ENCODE results near the gene RAMP2. TPM values are rescaled to one million over a fixed set of nuclear protein-coding genes. Genes with fewer than 3 reads are reported as not detected.
A peak's percentile ranks its signal among the peaks of the same experiment; 100 is the strongest.

Gene RAMP2
- total and polyA plus RNA-seq, 2 experiments from 2014 or later = 2.4 to 3.7 TPM

- Histone ChIP-seq H3K27ac (no peak overlapping the region), H3K79me2 (ENCODE audit: insufficient read depth) (peaks cover 22% of the 10 kb centered on the region), H3K9me3 (ENCODE audit: low read depth) (no peaks in the 10 kb centered on the region), H3K4me1 (ENCODE audit: insufficient read depth) (peaks cover 20% of the 10 kb centered on the region), H3F3A (ENCODE audit: insufficient read depth) (peaks cover 16% of the 10 kb centered on the region; the same call in 1 of the 2 replicates), H3K9me2 (ENCODE audit: insufficient read depth) (no peaks in the 10 kb centered on the region), H3K4me3 (peak overlapping the region; percentile 85), H3K27me3 (replicated peaks; ENCODE audit: insufficient read depth) (no peaks in the 10 kb centered on the region), H3K4me2 (ENCODE audit: unreplicated experiment) (peak overlapping the region; percentile 94), H4K20me1 (ENCODE audit: insufficient read depth) (no peaks in the 10 kb centered on the region), H3K9ac (peak overlapping the region; percentile 76), H2AFZ (peak overlapping the region; percentile 51), H3K36me3 (ENCODE audit: low read depth) (peaks cover 7% of the 10 kb centered on the region; the same call in 1 of the 2 replicates)
- DNase-seq = peak; percentile 60
- 5 to 6% methylated on average over 36 to 39 of the region's 39 CpGs for WGBS, 2 experiments (ENCODE audit: low coverage in 1 of 2, low lambda C conversion rate in 2 of 2, missing lambda C conversion rate in 2 of 2)
- in situ Hi-C loops (cut with MboI) = no loop called here
- no peak for TF ChIP-seq EZH2 (IDR thresholded peaks at IDR 0.05; ENCODE audit: insufficient read depth, poor library complexity, severe bottlenecking)
- TF ChIP-seq EZH2phosphoT487 (IDR thresholded peaks at IDR 0.05; ENCODE audit: insufficient read depth, low read depth) = no peak
Observed at GRCh38 chr17:42780851-42781638, 20.0 kb downstream of the RAMP2 start.

- H2AFZ ChIP-seq = peak overlapping the region; percentile 35; the same call in 1 of the 2 replicates
- no peaks in the 10 kb centered on the region for H3K9me2 ChIP-seq (ENCODE audit: insufficient read depth)
- H3K9ac ChIP-seq = peak overlapping the region; percentile 76
- H3K4me2 ChIP-seq (ENCODE audit: unreplicated experiment) = peak overlapping the region; percentile 94
- H3K4me1 ChIP-seq (ENCODE audit: insufficient read depth) = peaks cover 20% of the 10 kb centered on the region
- peaks cover 22% of the 10 kb centered on the region for H3K79me2 ChIP-seq (ENCODE audit: insufficient read depth)
- WGBS, 2 experiments (ENCODE audit: low coverage in 1 of 2, low lambda C conversion rate in 2 of 2, missing lambda C conversion rate in 2 of 2) = 22 to 23% methylated on average over 10 of the region's 10 CpGs
- in situ Hi-C loops (cut with MboI) = no loop called here
- peak overlapping the region; percentile 5; the same call in 1 of the 2 replicates for H3K27ac ChIP-seq
- peak overlapping the region; percentile 85 for H3K4me3 ChIP-seq
- DNase-seq = no peak
- no peaks in the 10 kb centered on the region for H4K20me1 ChIP-seq (ENCODE audit: insufficient read depth)
- H3F3A ChIP-seq (ENCODE audit: insufficient read depth) = peaks cover 16% of the 10 kb centered on the region; the same call in 1 of the 2 replicates
- no peak for TF ChIP-seq EZH2 (IDR thresholded peaks at IDR 0.05; ENCODE audit: insufficient read depth, poor library complexity, severe bottlenecking)
- TF ChIP-seq EZH2phosphoT487 (IDR thresholded peaks at IDR 0.05; ENCODE audit: insufficient read depth, low read depth) = no peak
- peaks cover 2% of the 10 kb centered on the region; the same call in 1 of the 2 replicates for H3K36me3 ChIP-seq (ENCODE audit: low read depth)
- H3K9me3 ChIP-seq (ENCODE audit: low read depth) = no peaks in the 10 kb centered on the region
- no peaks in the 10 kb centered on the region for H3K27me3 ChIP-seq (replicated peaks; ENCODE audit: insufficient read depth)
Observed at GRCh38 chr17:42781639-42782165, 20.7 kb downstream of the RAMP2 start.

GRCh38 chr17:42782166-42783061 lies 21.4 kb downstream of the RAMP2 start:
- peaks cover 22% of the 10 kb centered on the region for H3K79me2 ChIP-seq (ENCODE audit: insufficient read depth)
- H3K9me2 ChIP-seq (ENCODE audit: insufficient read depth) = no peaks in the 10 kb centered on the region
- H3K4me3 ChIP-seq = peak overlapping the region; percentile 85
- TF ChIP-seq EZH2 (IDR thresholded peaks at IDR 0.05; ENCODE audit: insufficient read depth, poor library complexity, severe bottlenecking) (no peak), EZH2phosphoT487 (IDR thresholded peaks at IDR 0.05; ENCODE audit: insufficient read depth, low read depth) (no peak)
- H3K9ac ChIP-seq = peak overlapping the region; percentile 76
- H3K27me3 ChIP-seq (replicated peaks; ENCODE audit: insufficient read depth) = no peaks in the 10 kb centered on the region
- 0 out of 2 replicates have a peak overlapping the region, but pooled peaks have one; percentile 14 for H3K27ac ChIP-seq
- peaks cover 16% of the 10 kb centered on the region; the same call in 1 of the 2 replicates for H3F3A ChIP-seq (ENCODE audit: insufficient read depth)
- H3K4me2 ChIP-seq (ENCODE audit: unreplicated experiment) = peak overlapping the region; percentile 94
- no peaks in the 10 kb centered on the region for H4K20me1 ChIP-seq (ENCODE audit: insufficient read depth)
- H2AFZ ChIP-seq = peak overlapping the region; percentile 35
- 23 to 32% methylated on average over 20 to 29 of the region's 29 CpGs for WGBS, 2 experiments (ENCODE audit: low coverage in 1 of 2, low lambda C conversion rate in 2 of 2, missing lambda C conversion rate in 2 of 2)
- no peaks in the 10 kb centered on the region; the same call in 1 of the 2 replicates for H3K36me3 ChIP-seq (ENCODE audit: low read depth)
- peak; percentile 64 for DNase-seq
- in situ Hi-C loops (cut with MboI) = no loop called here
- peaks cover 20% of the 10 kb centered on the region for H3K4me1 ChIP-seq (ENCODE audit: insufficient read depth)
- H3K9me3 ChIP-seq (ENCODE audit: low read depth) = no peaks in the 10 kb centered on the region
